Midbrain (tissue), 1 donor: ENCODE data around the gene LPO.

Experiments
- DNase-seq: peaks from one replicate; lab custom pipeline; 2025; lab: John Stamatoyannopoulos, UW

The LPO gene

DNA sequence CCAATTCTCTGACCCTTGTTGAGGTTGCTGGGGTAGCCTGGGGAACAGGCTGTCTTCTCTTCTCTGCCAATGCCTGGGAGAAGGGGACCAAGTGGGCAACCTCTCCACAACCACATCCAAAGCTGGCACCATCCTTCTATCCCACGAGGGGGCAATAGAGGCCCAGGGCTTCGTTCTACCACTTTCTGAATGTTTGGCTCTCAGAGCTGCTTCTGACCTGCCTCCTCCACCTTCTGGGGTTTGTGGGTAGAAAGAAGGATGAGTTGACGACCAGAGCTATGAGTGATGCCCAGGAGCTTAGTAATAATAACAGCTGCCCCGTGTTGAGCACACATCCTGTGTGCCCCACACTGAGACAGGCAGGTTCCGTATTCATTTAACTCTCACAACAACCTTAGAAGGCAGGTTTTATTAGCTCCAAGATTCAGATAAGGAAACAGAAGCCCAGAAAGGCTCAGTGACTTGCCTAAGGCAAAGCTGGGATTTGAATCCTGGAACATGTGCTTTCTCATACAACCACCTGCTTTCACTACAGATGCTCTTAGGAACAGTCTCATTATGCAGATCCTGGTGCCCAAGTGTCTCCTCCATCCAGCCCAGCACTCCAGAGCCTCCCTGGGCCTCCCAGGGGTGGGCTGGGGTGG is 79.2 kb downstream of the LPO start:
- no peak for DNase-seq

DNA sequence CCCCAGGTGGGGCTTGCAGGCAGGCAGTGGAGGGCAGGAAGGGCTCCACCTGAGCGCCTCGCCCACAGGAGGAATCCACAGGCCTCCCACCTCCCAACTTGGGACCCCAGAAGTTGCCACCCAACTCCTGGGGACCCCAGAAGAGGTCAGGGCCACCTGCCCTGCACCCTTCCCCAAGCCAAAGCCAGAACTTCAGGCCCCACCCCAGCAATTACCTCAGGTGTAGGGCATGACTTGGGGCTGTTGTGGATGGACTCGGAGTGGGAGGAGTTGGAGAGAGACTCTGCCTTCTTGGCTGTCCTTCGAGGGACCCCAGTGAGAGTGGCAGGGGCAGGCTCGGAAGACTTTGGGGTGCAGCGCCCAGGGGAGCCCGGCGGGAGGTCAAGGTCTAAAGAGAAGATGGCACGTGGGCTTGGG is 79.7 kb downstream of the LPO start:
- no peak for DNase-seq
